Ammon's horn (tissue), 1 donor: ENCODE measurements around the gene ROR1.
"Not testable (repeated sequence)": the region's sequence is repeated elsewhere in the genome, so short reads cannot be mapped to it uniquely, and the experiment has no call there.

ENCODE experiments used
- DNase-seq: peaks from one replicate; pipeline ENCODE4 v3.0.0-alpha.2; 2016; ENCODE audit warnings: low spot score

ROR1 gene

GRCh38 chr1:63825111-63825510, 51.3 kb downstream of the ROR1 start:
- DNase-seq, result no peak

- not testable (repeated sequence) for DNase-seq
Measured at GRCh38 chr1:63826246-63826861, 52.5 kb downstream of the ROR1 start.

- no peak for DNase-seq
Measured at GRCh38 chr1:63827411-63828321, 53.8 kb downstream of the ROR1 start.

- no peak for DNase-seq
Measured at GRCh38 chr1:63828322-63829044, 54.7 kb downstream of the ROR1 start.

- DNase-seq, result no peak
Measured at GRCh38 chr1:63829349-63830327, 55.8 kb downstream of the ROR1 start.

GRCh38 chr1:63831409-63831808, 57.6 kb downstream of the ROR1 start:
- no peak for DNase-seq

GRCh38 chr1:63833363-63834119, 59.7 kb downstream of the ROR1 start:
- no peak for DNase-seq

GRCh38 chr1:63835128-63835527, 61.3 kb downstream of the ROR1 start:
- no peak for DNase-seq

GRCh38 chr1:63836374-63836773, 62.6 kb downstream of the ROR1 start:
- DNase-seq, result no peak

GRCh38 chr1:63836830-63837229, 63.0 kb downstream of the ROR1 start:
- no peak for DNase-seq

- no peak for DNase-seq
Measured at GRCh38 chr1:63843010-63843409, 69.2 kb downstream of the ROR1 start.

- no peak for DNase-seq
Measured at GRCh38 chr1:63843884-63844283, 70.1 kb downstream of the ROR1 start.

GRCh38 chr1:63845346-63845745, 71.5 kb downstream of the ROR1 start:
- DNase-seq, result no peak

- peak; percentile 45 for DNase-seq
Measured at GRCh38 chr1:63847308-63847910, 73.6 kb downstream of the ROR1 start.

- no peak for DNase-seq
Measured at GRCh38 chr1:63848733-63849132, 74.9 kb downstream of the ROR1 start.

- no peak for DNase-seq
Measured at GRCh38 chr1:63849149-63849548, 75.3 kb downstream of the ROR1 start.

- no peak for DNase-seq
Measured at GRCh38 chr1:63854091-63854490, 80.3 kb downstream of the ROR1 start.

GRCh38 chr1:63855942-63856341, 82.1 kb downstream of the ROR1 start:
- DNase-seq, result no peak

- DNase-seq, result no peak
Measured at GRCh38 chr1:63856924-63857323, 83.1 kb downstream of the ROR1 start.

- DNase-seq, result no peak
Measured at GRCh38 chr1:63857478-63857877, 83.7 kb downstream of the ROR1 start.
